PC-9 (cell line): Measurements from ENCODE around the gene DPY30.

Source experiments
- EZH2 ChIP-seq: fragments of 200-600 bp; sonication (generic); IDR thresholded peaks from 2 replicates; pipeline ENCODE4 v1.8.0; 2017; ENCODE audit warnings: antibody characterized with exemption, low read depth
- TF ChIP-seq, protein P1 (sequence below): fragments of 200-600 bp; sonication (generic); conservative IDR thresholded peaks from 2 replicates; pipeline ENCODE4 v1.6.1; 2017; ENCODE audit warnings: mixed run types, antibody characterized with exemption, mild to moderate bottlenecking, moderate library complexity

DNA sequence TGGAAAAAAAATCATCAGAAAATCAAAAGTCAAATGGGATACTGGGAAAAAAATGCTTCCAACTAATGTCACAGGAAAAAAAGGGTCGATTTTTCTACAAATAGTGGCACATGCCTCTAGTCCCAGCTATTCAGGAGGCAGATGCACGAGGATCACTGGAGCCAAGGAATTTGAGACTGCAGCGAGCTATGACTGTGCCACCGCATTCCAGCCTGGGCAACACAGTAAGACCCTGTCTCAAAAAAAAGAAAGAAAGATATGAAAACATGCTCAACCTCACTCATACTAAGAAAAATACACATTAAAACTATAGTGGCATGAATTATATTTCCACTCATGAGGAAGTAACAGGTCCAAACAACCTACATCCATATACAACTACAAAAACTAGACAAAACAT, 46.7 kb downstream of the DPY30 start:
- TF ChIP-seq, protein P1, sequence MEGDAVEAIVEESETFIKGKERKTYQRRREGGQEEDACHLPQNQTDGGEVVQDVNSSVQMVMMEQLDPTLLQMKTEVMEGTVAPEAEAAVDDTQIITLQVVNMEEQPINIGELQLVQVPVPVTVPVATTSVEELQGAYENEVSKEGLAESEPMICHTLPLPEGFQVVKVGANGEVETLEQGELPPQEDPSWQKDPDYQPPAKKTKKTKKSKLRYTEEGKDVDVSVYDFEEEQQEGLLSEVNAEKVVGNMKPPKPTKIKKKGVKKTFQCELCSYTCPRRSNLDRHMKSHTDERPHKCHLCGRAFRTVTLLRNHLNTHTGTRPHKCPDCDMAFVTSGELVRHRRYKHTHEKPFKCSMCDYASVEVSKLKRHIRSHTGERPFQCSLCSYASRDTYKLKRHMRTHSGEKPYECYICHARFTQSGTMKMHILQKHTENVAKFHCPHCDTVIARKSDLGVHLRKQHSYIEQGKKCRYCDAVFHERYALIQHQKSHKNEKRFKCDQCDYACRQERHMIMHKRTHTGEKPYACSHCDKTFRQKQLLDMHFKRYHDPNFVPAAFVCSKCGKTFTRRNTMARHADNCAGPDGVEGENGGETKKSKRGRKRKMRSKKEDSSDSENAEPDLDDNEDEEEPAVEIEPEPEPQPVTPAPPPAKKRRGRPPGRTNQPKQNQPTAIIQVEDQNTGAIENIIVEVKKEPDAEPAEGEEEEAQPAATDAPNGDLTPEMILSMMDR = no peak
- no peak for TF ChIP-seq EZH2
